ENCODE data around the gene RIMS4.

- no peak for TF ChIP-seq CTCF (IDR thresholded peaks at IDR 0.05; ENCODE audit: low read length)
- TF ChIP-seq EZH2 (IDR thresholded peaks at IDR 0.05; ENCODE audit: borderline replicate concordance, low read length) = no peak
These were observed 85.8 kb downstream of the RIMS4 start for GRCh38 chr20:44724423-44725091.

Measured in OCI-LY1 (cell line).